ENCODE results near the gene PRPH.

Gene PRPH

GRCh38 chr12:49346659-49347310 lies 51.8 kb downstream of the PRPH start, which contains the start of gene DNAJC22:
Gene DNAJC22, plus strand, starts transcription at chr12:49346888. Its CDS starts 1,985 bp downstream, at chr12:49348873.
- no peak for DNase-seq (ENCODE audit: low read depth)

GRCh38 chr12:49347311-49348193 lies 52.6 kb downstream of the PRPH start:
- DNase-seq (ENCODE audit: low read depth), result no peak

All from CMK (cell line).